HEK293T (cell line): ENCODE data around the gene SPIRE1.

Source experiments
- BHLHE40 ChIP-seq: fragments of 450-650 bp; IDR thresholded peaks from 2 replicates; pipeline ENCODE4 v1.6.1; 2016; ENCODE audit warnings: mild to moderate bottlenecking, moderate library complexity, borderline replicate concordance
- LEF1 ChIP-seq: fragments of 450-650 bp; IDR thresholded peaks from 2 replicates; pipeline ENCODE4 v1.6.1; 2017; ENCODE audit warnings: mild to moderate bottlenecking, borderline replicate concordance
- TARDBP ChIP-seq: fragments of 450-650 bp; IDR thresholded peaks from 2 replicates; pipeline ENCODE4 v1.6.1; 2016
- ZNF384 ChIP-seq: fragments of 450-650 bp; IDR thresholded peaks from 2 replicates; pipeline ENCODE4 v1.6.1; 2016

- TF ChIP-seq BHLHE40 (no peak), LEF1 (no peak), ZNF384 (no peak), TARDBP (no peak)
Observed at GRCh38 chr18:12420821-12421421, 237.0 kb downstream of the SPIRE1 start.
